NCI-H128 (cell line): ENCODE results near the gene PCDHA1.
"Not testable (repeated sequence)": the region's sequence is repeated elsewhere in the genome, so short reads cannot be mapped to it uniquely, and the experiment has no call there.

Experiments
- DNase-seq: peaks from one replicate; lab custom pipeline; 2025; ENCODE audit not compliant: unreplicated experiment; lab: John Stamatoyannopoulos, UW

Gene PCDHA1

GRCh38 chr5:140808241-140808888 lies 22.4 kb downstream of the PCDHA1 start:
- DNase-seq, result not testable (repeated sequence)

- no peak for DNase-seq
Observed at GRCh38 chr5:140808889-140809291, 22.9 kb downstream of the PCDHA1 start.

- DNase-seq, result no peak
Observed at GRCh38 chr5:140821375-140822280, 35.7 kb downstream of the PCDHA1 start, which contains the start of gene PCDHA5. Gene PCDHA5, plus strand, starts transcription at chr5:140821613.

GRCh38 chr5:140822281-140822629 lies 36.3 kb downstream of the PCDHA1 start:
- no peak for DNase-seq

- DNase-seq, result not testable (repeated sequence)
Observed at GRCh38 chr5:140822969-140823368, 37.0 kb downstream of the PCDHA1 start.

- DNase-seq, result no peak
Observed at GRCh38 chr5:140823475-140823874, 37.5 kb downstream of the PCDHA1 start.

GRCh38 chr5:140827704-140828361 lies 41.9 kb downstream of the PCDHA1 start, which contains the start of gene PCDHA6:
Gene PCDHA6, plus strand, starts transcription at chr5:140827960. Its CDS starts 132 bp downstream, at chr5:140828092.
- DNase-seq, result no peak

- DNase-seq, result no peak
Observed at GRCh38 chr5:140828362-140828737, 42.4 kb downstream of the PCDHA1 start.

- DNase-seq, result not testable (repeated sequence)
Observed at GRCh38 chr5:140829511-140830501, 43.9 kb downstream of the PCDHA1 start.

GRCh38 chr5:140833993-140834392 lies 48.1 kb downstream of the PCDHA1 start, which contains the start of gene PCDHA7:
Gene PCDHA7, plus strand, starts transcription at chr5:140834269. Its CDS starts 115 bp downstream, at chr5:140834384.
- DNase-seq, result no peak

- DNase-seq, result not testable (repeated sequence)
Observed at GRCh38 chr5:140834439-140835008, 48.6 kb downstream of the PCDHA1 start.

- DNase-seq, result no peak
Observed at GRCh38 chr5:140835622-140836510, 49.9 kb downstream of the PCDHA1 start.

GRCh38 chr5:140840978-140841962 lies 55.3 kb downstream of the PCDHA1 start, which contains the start of gene PCDHA8:
Gene PCDHA8, plus strand, starts transcription at chr5:140841187. Its CDS starts 135 bp downstream, at chr5:140841322.
- no peak for DNase-seq

GRCh38 chr5:140842798-140843733 lies 57.1 kb downstream of the PCDHA1 start:
- no peak for DNase-seq

- DNase-seq, result not testable (repeated sequence)
Observed at GRCh38 chr5:140848139-140849102, 62.5 kb downstream of the PCDHA1 start, which contains the start of gene PCDHA9. Gene PCDHA9, plus strand, starts transcription at chr5:140848382. Its CDS starts 114 bp downstream, at chr5:140848496.
